Testis (tissue), 3 donors: ENCODE measurements around the gene ENDOV. TPM values are rescaled to one million over a fixed set of nuclear protein-coding genes. Genes with fewer than 3 reads are reported as not detected.

Source experiments
- DNase-seq: peaks from one replicate; pipeline ENCODE4 v3.0.0-alpha.2; 2019
- H3K27ac ChIP-seq, 2 donors: fragments of 200-600 bp; sonication (generic); one replicate each; pipeline ENCODE4 v1.5.1; 2019
- H3K27me3 ChIP-seq: fragments of 200-600 bp; sonication (generic); one replicate; pipeline ENCODE4 v1.5.1; 2019
- H3K36me3 ChIP-seq: fragments of 200-600 bp; sonication (generic); one replicate; pipeline ENCODE4 v1.5.1; 2017; ENCODE audit warnings: low read depth; ENCODE audit errors: missing control alignments
- H3K4me1 ChIP-seq: fragments of 200-600 bp; sonication (generic); one replicate; pipeline ENCODE4 v1.5.1; 2019
- H3K4me3 ChIP-seq, 2 donors: fragments of 200-600 bp; sonication (generic); one replicate each; pipeline ENCODE4 v1.5.1; 2017 to 2019
- H3K9me3 ChIP-seq: fragments of 200-600 bp; sonication (generic); one replicate; pipeline ENCODE4 v1.5.1; 2017
- CTCF ChIP-seq, 3 experiments: fragments of 450-650 bp in 2 of 3; fragments of 200-600 bp in 1 of 3; sonication (generic) in 1 of 3; IDR thresholded peaks; one replicate each; pipeline ENCODE4 v1.5.1; 2016 to 2019; ENCODE audit warnings: antibody characterized with exemption in 3 of 3, mild to moderate bottlenecking in 2 of 3, moderate library complexity in 1 of 3
- POLR2A ChIP-seq: fragments of 450-650 bp; IDR thresholded peaks from one replicate; pipeline ENCODE4 v1.6.1; 2017; ENCODE audit warnings: antibody characterized with exemption, mild to moderate bottlenecking, moderate library complexity
- WGBS, 2 donors: methylation state at CpG; one replicate each; pipeline ENCODE4 v1.1.5; 2018; 5-methylcytosine and 5-hydroxymethylcytosine counted together
- intact Hi-C: fragments of 100-400 bp; cut with DNase I; formaldehyde crosslinking; loops from one replicate; pipeline ENCODE4 v1.15.1; 2023; ENCODE audit warnings: low total_unique reads
- polyA plus RNA-seq: library from polyadenylated mRNA; stranded (reverse); fragments of 350-450 nt; fragmentation: Illumina TruSeq; extraction: RNeasy Lipid Tissue Mini Kit (QIAGEN cat#74804); gene quantifications from one replicate; pipeline ENCODE4 v1.2.3, GENCODE V29; 2014; ENCODE audit warnings: low read depth, low replicate concordance; ENCODE audit not compliant: insufficient read depth
- total RNA-seq, 2 donors: library from RNA; depleted of rRNA; stranded (reverse); fragments of >200 nt; gene quantifications; one replicate each; pipeline ENCODE4 v1.2.3, GENCODE V29; 2016

The ENDOV gene
- total and polyA plus RNA-seq, 3 donors from 2014 or later, result 41.4 to 63.9 (median 55.2) TPM

- Histone ChIP-seq H3K4me3 (no peak overlapping the region), H3K4me1 (no peaks in the 10 kb centered on the region), H3K36me3 (no peaks in the 10 kb centered on the region), H3K27me3 (no peaks in the 10 kb centered on the region), H3K27ac (no peak overlapping the region), H3K9me3 (no peaks in the 10 kb centered on the region)
- WGBS, 2 donors, result 83 to 93% methylated on average over 6 to 11 of the region's 11 CpGs
- no peak for DNase-seq
- intact Hi-C loops, result loop anchor here (5.0 kb wide), 1 partner anchor 554 kb away; no protein-coding TSS in a partner anchor
- TF ChIP-seq CTCF (IDR thresholded peaks at IDR 0.05) (no peak), POLR2A (no peak)
Observed at GRCh38 chr17:80428796-80429195, 13.8 kb downstream of the ENDOV start.

GRCh38 chr17:80429356-80430275 is 14.6 kb downstream of the ENDOV start:
- no peaks in the 10 kb centered on the region for H3K4me1 ChIP-seq
- no peak for DNase-seq
- WGBS, 2 donors, result 95% methylated on average over 14 to 26 of the region's 33 CpGs
- H3K9me3 ChIP-seq, result no peaks in the 10 kb centered on the region
- H3K27ac ChIP-seq, result no peak overlapping the region
- H3K4me3 ChIP-seq, result no peak overlapping the region
- H3K36me3 ChIP-seq, result no peaks in the 10 kb centered on the region
- no peak for TF ChIP-seq POLR2A
- TF ChIP-seq CTCF (IDR thresholded peaks at IDR 0.05), result no peak
- intact Hi-C loops, result loop anchor here (5.0 kb wide), 1 partner anchor 553 kb away; no protein-coding TSS in a partner anchor
- H3K27me3 ChIP-seq, result no peaks in the 10 kb centered on the region

- no peaks in the 10 kb centered on the region for H3K36me3 ChIP-seq
- intact Hi-C loops, result no loop called here
- H3K9me3 ChIP-seq, result no peaks in the 10 kb centered on the region
- H3K4me3 ChIP-seq, result no peak overlapping the region
- no peaks in the 10 kb centered on the region for H3K4me1 ChIP-seq
- TF ChIP-seq CTCF (IDR thresholded peaks at IDR 0.05), result no peak
- TF ChIP-seq POLR2A, result no peak
- WGBS, 2 donors, result 87 to 90% methylated on average over 10 to 15 of the region's 15 CpGs
- no peak for DNase-seq
- no peak overlapping the region for H3K27ac ChIP-seq
- H3K27me3 ChIP-seq, result no peaks in the 10 kb centered on the region
Observed at GRCh38 chr17:80430446-80431245, 15.7 kb downstream of the ENDOV start.

GRCh38 chr17:80431246-80432195 is 16.6 kb downstream of the ENDOV start:
- TF ChIP-seq CTCF (IDR thresholded peaks at IDR 0.05) (no peak), POLR2A (no peak)
- DNase-seq, result no peak
- H3K27me3 ChIP-seq, result no peaks in the 10 kb centered on the region
- no peaks in the 10 kb centered on the region for H3K9me3 ChIP-seq
- H3K4me3 ChIP-seq, result no peak overlapping the region
- no peaks in the 10 kb centered on the region for H3K4me1 ChIP-seq
- WGBS, 2 donors, result 87 to 90% methylated on average over 18 to 29 of the region's 29 CpGs
- no peak overlapping the region for H3K27ac ChIP-seq
- H3K36me3 ChIP-seq, result no peaks in the 10 kb centered on the region
- intact Hi-C loops, result no loop called here
